HEK293 (cell line): ENCODE data around the gene DGAT2L6.

Source experiments
- CTCF ChIA-PET: fragments of 350-600 bp; formaldehyde crosslinking; extraction: SDS; loops from one replicate; lab custom pipeline; 2021; ENCODE audit warnings: antibody characterized with exemption; lab: Yijun Ruan, JAX
- POLR2A ChIA-PET: fragments of 300-600 bp; formaldehyde crosslinking; extraction: SDS; loops from one replicate; lab custom pipeline; 2020; ENCODE audit warnings: antibody characterized with exemption, inconsistent platforms; lab: Yijun Ruan, JAX
- H3K27ac ChIP-seq: fragments of 200-500 bp; sonication (Bioruptor generic); 2 replicates; pipeline ENCODE4 v1.5.1; 2014; ENCODE audit warnings: low read depth, low read length, control low read depth, inconsistent platforms; ENCODE audit errors: extremely low read depth
- H3K36me3 ChIP-seq, 2 experiments: fragments of 200-500 bp in 1 of 2; sonication (Bioruptor generic) in 1 of 2; 1 replicate in 1 of 2; 2 replicates in 1 of 2; pipeline ENCODE4 v1.5.1; 2014 to 2017; ENCODE audit warnings: inconsistent platforms in 2 of 2, low read length in 2 of 2; ENCODE audit not compliant: control insufficient read depth in 2 of 2, insufficient read depth in 1 of 2
- H3K4me1 ChIP-seq: fragments of 200-500 bp; sonication (Bioruptor generic); 2 replicates; pipeline ENCODE4 v1.5.1; 2014; ENCODE audit warnings: mild to moderate bottlenecking, low read length, inconsistent platforms; ENCODE audit not compliant: control insufficient read depth, insufficient read depth
- H3K4me3 ChIP-seq: 2 replicates; pipeline ENCODE4 v1.5.1; 2011; ENCODE audit warnings: low read depth, mild to moderate bottlenecking, control low read depth, low read length, moderate library complexity
- H3K9me3 ChIP-seq: fragments of 200-500 bp; sonication (Bioruptor generic); 2 replicates; pipeline ENCODE4 v1.5.1; 2014; ENCODE audit warnings: low read depth, low read length, inconsistent platforms; ENCODE audit not compliant: control insufficient read depth, insufficient read depth
- KLF17 ChIP-seq: fragments of 450-650 bp; formaldehyde crosslinking; IDR thresholded peaks from 2 replicates; pipeline ENCODE4 v1.5.1; 2016; ENCODE audit warnings: missing biosample characterization, missing genetic modification characterization
- MEIS1 ChIP-seq: sonication (generic); formaldehyde crosslinking; IDR thresholded peaks from 2 replicates; pipeline ENCODE4 v1.8.1; 2022; ENCODE audit warnings: missing genetic modification reagents, mild to moderate bottlenecking, borderline replicate concordance
- RBAK ChIP-seq: fragments of 450-650 bp; formaldehyde crosslinking; IDR thresholded peaks from 2 replicates; pipeline ENCODE4 v1.5.1; 2016; ENCODE audit warnings: missing biosample characterization, missing genetic modification characterization
- SETDB1 ChIP-seq: IDR thresholded peaks from one replicate; pipeline ENCODE4 v1.6.1; 2017; ENCODE audit warnings: mild to moderate bottlenecking, low read length, moderate library complexity, mixed read lengths; ENCODE audit not compliant: insufficient read length
- SP7 ChIP-seq: fragments of 450-650 bp; formaldehyde crosslinking; IDR thresholded peaks from 2 replicates; pipeline ENCODE4 v1.5.1; 2016; ENCODE audit warnings: missing biosample characterization, missing genetic modification characterization
- WT1 ChIP-seq: fragments of 450-650 bp; formaldehyde crosslinking; IDR thresholded peaks from 2 replicates; pipeline ENCODE4 v1.5.1; 2016; ENCODE audit warnings: missing biosample characterization, missing genetic modification characterization
- ZBTB21 ChIP-seq: fragments of 450-650 bp; formaldehyde crosslinking; IDR thresholded peaks from 2 replicates; pipeline ENCODE4 v1.5.1; 2017; ENCODE audit warnings: missing biosample characterization, missing genetic modification characterization
- ZBTB44 ChIP-seq: fragments of 450-650 bp; IDR thresholded peaks from 2 replicates; pipeline ENCODE4 v1.5.1; 2018; ENCODE audit warnings: missing biosample characterization, mild to moderate bottlenecking, missing genetic modification characterization
- ZNF10 ChIP-seq: fragments of 450-650 bp; formaldehyde crosslinking; IDR thresholded peaks from 2 replicates; pipeline ENCODE4 v1.5.1; 2017; ENCODE audit warnings: missing biosample characterization, missing genetic modification characterization
- ZNF155 ChIP-seq: fragments of 450-650 bp; formaldehyde crosslinking; IDR thresholded peaks from 2 replicates; pipeline ENCODE4 v1.5.1; 2016; ENCODE audit warnings: missing biosample characterization, missing genetic modification characterization
- ZNF157 ChIP-seq: fragments of 450-650 bp; formaldehyde crosslinking; IDR thresholded peaks from 2 replicates; pipeline ENCODE4 v1.5.1; 2016; ENCODE audit warnings: missing biosample characterization, missing genetic modification characterization
- ZNF169 ChIP-seq: fragments of 450-650 bp; formaldehyde crosslinking; IDR thresholded peaks from 2 replicates; pipeline ENCODE4 v1.5.1; 2016; ENCODE audit warnings: missing biosample characterization, missing genetic modification characterization
- ZNF211 ChIP-seq: fragments of 450-650 bp; formaldehyde crosslinking; IDR thresholded peaks from 2 replicates; pipeline ENCODE4 v1.5.1; 2016; ENCODE audit warnings: low read depth, missing biosample characterization, missing genetic modification characterization
- ZNF214 ChIP-seq: fragments of 450-650 bp; formaldehyde crosslinking; IDR thresholded peaks from 2 replicates; pipeline ENCODE4 v1.5.1; 2017; ENCODE audit warnings: missing biosample characterization, mild to moderate bottlenecking, missing genetic modification characterization, borderline replicate concordance
- ZNF221 ChIP-seq: fragments of 450-650 bp; formaldehyde crosslinking; IDR thresholded peaks from 2 replicates; pipeline ENCODE4 v1.5.1; 2017; ENCODE audit warnings: missing biosample characterization, missing genetic modification characterization, borderline replicate concordance
- ZNF302 ChIP-seq: fragments of 450-650 bp; formaldehyde crosslinking; IDR thresholded peaks from 2 replicates; pipeline ENCODE4 v1.5.1; 2016; ENCODE audit warnings: missing biosample characterization, missing genetic modification characterization, low read depth
- ZNF433 ChIP-seq: fragments of 450-650 bp; formaldehyde crosslinking; IDR thresholded peaks from 2 replicates; pipeline ENCODE4 v1.5.1; 2016; ENCODE audit warnings: missing biosample characterization, missing genetic modification characterization, low read depth
- ZNF544 ChIP-seq: fragments of 450-650 bp; formaldehyde crosslinking; IDR thresholded peaks from 2 replicates; pipeline ENCODE4 v1.5.0; 2017; ENCODE audit warnings: missing biosample characterization, missing genetic modification characterization
- ZNF555 ChIP-seq: fragments of 450-650 bp; formaldehyde crosslinking; conservative IDR thresholded peaks from 2 replicates; pipeline ENCODE4 v1.5.1; 2017; ENCODE audit warnings: missing biosample characterization, mild to moderate bottlenecking, missing genetic modification characterization, inconsistent platforms
- ZNF626 ChIP-seq: fragments of 450-650 bp; sonication (Bioruptor Pico); formaldehyde crosslinking; IDR thresholded peaks from 2 replicates; pipeline ENCODE4 v1.5.1; 2018; ENCODE audit warnings: missing biosample characterization, missing genetic modification characterization, inconsistent platforms
- ZNF701 ChIP-seq: fragments of 450-650 bp; formaldehyde crosslinking; IDR thresholded peaks from 2 replicates; pipeline ENCODE4 v1.5.1; 2016; ENCODE audit warnings: missing biosample characterization, missing genetic modification characterization
- ZNF76 ChIP-seq: fragments of 450-650 bp; formaldehyde crosslinking; IDR thresholded peaks from 2 replicates; pipeline ENCODE4; 2016; ENCODE audit warnings: low read depth, missing biosample characterization, missing genetic modification characterization, borderline replicate concordance
- ZNF777 ChIP-seq: fragments of 450-650 bp; formaldehyde crosslinking; IDR thresholded peaks from 2 replicates; pipeline ENCODE4 v1.5.1; 2017; ENCODE audit warnings: missing biosample characterization, missing genetic modification characterization, borderline replicate concordance

DGAT2L6 gene

GRCh38 chrX:70169281-70169680 lies 8.0 kb upstream of the DGAT2L6 start:
- Histone ChIP-seq H3K9me3 (no peaks in the 10 kb centered on the region), H3K4me3 (no peak overlapping the region), H3K27ac (no peak overlapping the region), H3K4me1 (no peaks in the 10 kb centered on the region), H3K36me3 (peaks cover 6 to 11% of the 10 kb centered on the region in 2 experiments)
- no peak for TF ChIP-seq ZNF701 (tag by site-specific recombination)
- no peak for TF ChIP-seq ZNF169 (tag by site-specific recombination)
- TF ChIP-seq SP7 (tag by site-specific recombination), result no peak
- ChIA-PET CTCF (interaction anchor here (0.5 kb wide), 1 partner anchor 36 kb away, joined by 3 read pairs; the partner anchor contains the start of gene IGBP1), POLR2A (interaction anchor here (3.5 kb wide), 1 partner anchor 36 kb away, joined by 18 read pairs; the partner anchor contains the start of gene IGBP1)

DNA sequence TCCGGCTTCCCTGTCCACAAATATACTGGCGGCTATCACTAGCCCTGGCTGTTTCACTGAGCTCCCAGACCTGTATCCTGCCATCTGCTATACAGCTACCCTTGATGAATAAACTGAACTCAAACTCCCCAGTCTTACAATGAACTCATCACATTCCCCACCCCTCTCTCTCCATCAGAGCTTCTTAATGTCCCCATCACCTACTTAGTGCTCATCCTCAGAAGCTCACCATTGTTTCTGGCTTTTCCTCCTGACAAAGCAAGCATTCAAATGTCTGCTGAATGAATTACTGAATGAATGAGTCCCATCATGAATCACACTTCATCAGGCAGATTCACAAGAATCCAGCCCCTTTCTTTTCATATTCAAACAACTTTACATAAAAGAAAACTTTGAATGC lies 5.7 kb upstream of the DGAT2L6 start:
- no peaks in the 10 kb centered on the region; a peak in 1 of 3 replicates for H3K36me3 ChIP-seq
- H3K9me3 ChIP-seq, result no peaks in the 10 kb centered on the region
- H3K4me3 ChIP-seq, result no peak overlapping the region
- no peak for TF ChIP-seq KLF17 (tag by site-specific recombination)
- TF ChIP-seq ZNF555, result no peak
- no peak for TF ChIP-seq ZNF626 (tag by site-specific recombination)
- TF ChIP-seq ZNF544 (tag by site-specific recombination), result no peak
- no peak for TF ChIP-seq SETDB1
- ChIA-PET POLR2A (no interaction called here), CTCF (no interaction called here)
- H3K4me1 ChIP-seq, result no peaks in the 10 kb centered on the region
- no peak overlapping the region for H3K27ac ChIP-seq

GRCh38 chrX:70172221-70172620 lies 5.1 kb upstream of the DGAT2L6 start:
- Histone ChIP-seq H3K9me3 (no peaks in the 10 kb centered on the region), H3K27ac (no peak overlapping the region), H3K4me1 (no peaks in the 10 kb centered on the region), H3K36me3 (no peaks in the 10 kb centered on the region), H3K4me3 (no peak overlapping the region)
- ChIA-PET CTCF (no interaction called here), POLR2A (no interaction called here)
- TF ChIP-seq ZNF302 (tag by site-specific recombination), result no peak
- TF ChIP-seq RBAK, result no peak
- no peak for TF ChIP-seq KLF17 (tag by site-specific recombination)
- no peak for TF ChIP-seq ZNF76
- TF ChIP-seq ZNF157, result no peak
- TF ChIP-seq WT1 (tag by site-specific recombination), result no peak
- TF ChIP-seq ZNF211 (tag by site-specific recombination), result no peak
- no peak for TF ChIP-seq ZBTB44
- TF ChIP-seq ZBTB21 (tag by site-specific recombination), result no peak
- TF ChIP-seq ZNF214 (tag by site-specific recombination), result no peak
- TF ChIP-seq ZNF155 (tag by site-specific recombination), result no peak
- no peak for TF ChIP-seq ZNF433 (tag by site-specific recombination)
- TF ChIP-seq MEIS1 (CRISPR knock-in tag), result no peak
- no peak for TF ChIP-seq ZNF221 (tag by site-specific recombination)
- TF ChIP-seq ZNF777 (tag by site-specific recombination), result no peak
- TF ChIP-seq ZNF10 (tag by site-specific recombination), result no peak
